Muscle layer of colon (tissue), 2 donors: Measurements from ENCODE around the gene IPMK.
"Not testable (repeated sequence)": the region's sequence is repeated elsewhere in the genome, so short reads cannot be mapped to it uniquely, and the experiment has no call there.

Experiments
- H3K27ac ChIP-seq: one replicate; pipeline ENCODE4 v1.7.0; 2013; ENCODE audit warnings: low read depth, mild to moderate bottlenecking, low read length, moderate library complexity
- H3K27me3 ChIP-seq, 2 donors: one replicate each; pipeline ENCODE4 v1.7.0; 2013; ENCODE audit warnings: low read length in 2 of 2, mild to moderate bottlenecking in 2 of 2; ENCODE audit not compliant: insufficient read depth in 2 of 2, control insufficient read depth in 1 of 2
- H3K36me3 ChIP-seq: one replicate; pipeline ENCODE4 v1.7.0; 2013; ENCODE audit warnings: mild to moderate bottlenecking, low read length; ENCODE audit not compliant: insufficient read depth
- H3K4me1 ChIP-seq: one replicate; pipeline ENCODE4 v1.7.0; 2013; ENCODE audit warnings: mild to moderate bottlenecking, low read length; ENCODE audit not compliant: insufficient read depth
- H3K4me3 ChIP-seq, 2 donors: one replicate each; pipeline ENCODE4 v1.7.0; 2013; ENCODE audit warnings: low read length in 2 of 2, low read depth in 1 of 2, mild to moderate bottlenecking in 1 of 2, moderate library complexity in 1 of 2
- H3K9ac ChIP-seq: one replicate; pipeline ENCODE4 v1.7.0; 2013; ENCODE audit warnings: low read length
- H3K9me3 ChIP-seq: one replicate; pipeline ENCODE4 v1.7.0; 2013; ENCODE audit warnings: mild to moderate bottlenecking, low read length
- donor health status: abdominal sarcoma.
- donor health status: Adenocarcinoma of cecum.

Gene IPMK

DNA sequence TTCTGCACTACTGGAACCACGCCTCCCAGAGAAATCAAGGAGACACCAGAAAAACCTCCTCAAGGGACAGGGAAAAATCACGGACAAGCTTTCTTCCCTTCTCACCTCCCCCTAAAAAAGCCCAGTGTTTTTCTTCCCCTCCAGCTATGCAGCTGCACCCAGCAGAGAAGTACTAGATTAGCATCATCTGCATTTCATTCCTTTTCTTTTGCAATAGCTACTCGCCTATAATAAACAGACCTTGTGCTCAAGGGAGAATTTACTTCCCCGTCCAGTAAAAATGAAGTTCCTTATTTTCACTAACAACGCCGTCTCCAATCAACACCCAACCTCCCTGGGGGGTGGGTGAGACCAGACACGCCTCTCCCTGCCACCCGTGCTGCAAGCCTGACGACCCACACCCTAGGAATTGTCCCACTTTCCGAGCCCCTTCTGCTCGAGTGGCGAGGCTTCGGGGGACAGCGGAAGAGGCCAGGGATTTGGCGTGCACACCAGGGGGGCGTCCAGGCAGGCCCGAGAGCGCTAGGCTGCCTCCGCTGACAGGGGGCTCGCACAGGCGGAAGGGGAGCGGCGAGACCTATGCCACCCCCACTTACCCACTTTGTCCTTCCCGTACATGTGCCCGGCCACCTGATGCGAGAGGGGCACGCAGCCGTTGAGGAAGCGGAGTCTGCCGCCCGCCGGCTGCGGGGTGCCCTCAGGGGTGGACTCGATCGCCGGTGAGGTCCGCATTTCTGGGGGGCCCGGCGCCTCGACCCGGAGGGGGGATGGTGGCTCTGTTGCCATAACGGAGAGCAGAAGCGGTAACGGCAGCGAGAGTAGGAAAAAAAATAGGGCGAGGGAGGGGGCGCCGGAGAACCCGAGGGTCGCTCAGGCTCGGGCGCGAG lies 625 bp downstream of the IPMK start:
- Histone ChIP-seq H3K9me3 (no peaks in the 10 kb centered on the region), H3K27ac (peak overlapping the region; percentile 95), H3K4me3 (peak overlapping the region; percentile 67), H3K4me1 (peaks cover 15% of the 10 kb centered on the region), H3K36me3 (no peaks in the 10 kb centered on the region), H3K27me3 (no peaks in the 10 kb centered on the region), H3K9ac (peak overlapping the region; percentile 89)

DNA sequence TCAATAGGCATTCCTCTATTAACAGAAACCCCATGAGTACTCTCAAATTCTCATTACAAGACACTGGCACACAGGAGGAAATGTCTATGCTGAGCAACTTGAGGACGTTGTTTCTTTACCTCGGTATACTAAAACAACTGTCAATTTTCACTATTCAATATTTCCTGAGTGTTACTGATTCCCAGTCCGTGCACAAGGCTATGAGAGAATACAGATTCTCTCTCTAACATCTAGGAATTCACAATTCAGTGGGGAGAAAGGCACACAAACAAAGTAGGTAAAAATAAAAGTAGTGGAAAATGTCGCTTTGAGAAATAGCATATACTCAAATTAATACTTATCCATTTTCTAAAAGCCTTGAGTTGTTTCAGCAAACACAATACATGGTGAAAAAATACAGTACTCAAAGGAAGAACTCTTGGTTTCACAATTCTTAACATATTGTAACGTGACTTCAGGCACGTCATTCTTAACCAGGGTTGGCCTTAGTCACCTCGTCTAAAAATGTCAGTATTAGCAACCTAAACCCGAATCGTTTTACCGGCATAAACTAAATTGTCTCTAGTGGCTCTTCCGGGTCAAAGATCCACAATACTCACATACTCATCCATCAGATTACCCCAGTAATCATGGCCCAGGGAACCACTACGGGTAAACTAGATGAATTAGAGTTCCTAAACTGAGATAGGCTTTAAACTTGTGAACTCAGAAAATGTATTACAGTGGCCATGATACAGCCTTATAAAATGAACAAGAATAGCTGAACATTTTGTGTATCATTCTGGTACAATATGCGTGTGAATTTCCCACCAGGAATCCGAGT lies 1.5 kb downstream of the IPMK start:
- H3K27ac ChIP-seq = peak overlapping the region; percentile 95
- no peaks in the 10 kb centered on the region for H3K27me3 ChIP-seq
- H3K9me3 ChIP-seq = no peaks in the 10 kb centered on the region
- H3K9ac ChIP-seq = peak overlapping the region; percentile 89
- peaks cover 15% of the 10 kb centered on the region for H3K4me1 ChIP-seq
- no peaks in the 10 kb centered on the region for H3K36me3 ChIP-seq
- peak overlapping the region; percentile 67 for H3K4me3 ChIP-seq

DNA sequence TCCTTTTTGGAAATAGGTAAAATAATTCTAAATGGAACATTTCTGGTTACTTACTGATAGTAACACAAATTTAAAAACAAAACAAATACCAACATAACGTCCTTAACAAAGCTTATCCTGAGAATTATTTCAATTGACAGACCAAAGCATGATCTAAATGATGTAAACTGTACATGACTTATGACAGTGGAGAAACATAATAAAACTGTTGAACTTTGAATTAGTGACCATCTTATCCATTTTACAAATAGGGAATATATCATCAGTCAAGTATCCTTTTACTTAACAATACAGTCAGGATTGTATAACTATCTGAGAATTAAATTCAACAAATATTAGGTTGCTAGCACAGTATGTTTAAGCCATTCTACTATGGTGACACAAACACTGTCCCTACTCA lies 2.4 kb downstream of the IPMK start:
- peak overlapping the region; percentile 14 for H3K27ac ChIP-seq
- H3K9ac ChIP-seq = no peak overlapping the region
- no peak overlapping the region for H3K4me3 ChIP-seq
- no peaks in the 10 kb centered on the region for H3K27me3 ChIP-seq
- H3K4me1 ChIP-seq = peaks cover 11% of the 10 kb centered on the region
- no peaks in the 10 kb centered on the region for H3K36me3 ChIP-seq
- no peaks in the 10 kb centered on the region for H3K9me3 ChIP-seq

DNA sequence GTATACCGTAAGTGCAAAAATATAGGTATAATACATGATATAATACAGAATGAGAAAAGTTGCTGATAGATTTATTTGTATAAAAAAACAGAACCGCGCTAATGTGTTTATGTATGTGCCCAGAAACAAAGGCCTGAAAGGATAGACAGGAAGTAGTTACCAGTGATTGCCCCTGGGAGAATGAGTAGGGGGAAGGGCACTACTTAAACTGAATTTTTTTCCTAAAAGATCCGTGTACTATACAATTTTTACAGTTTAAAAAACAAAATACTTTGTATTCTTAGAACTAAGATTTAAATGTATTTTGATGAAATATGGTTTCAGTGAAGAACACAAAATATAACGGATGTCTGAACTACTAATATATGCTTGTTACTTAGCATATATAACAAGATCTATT lies 2.9 kb downstream of the IPMK start:
- H3K4me3 ChIP-seq = no peak overlapping the region
- no peaks in the 10 kb centered on the region for H3K9me3 ChIP-seq
- H3K27ac ChIP-seq = no peak overlapping the region
- no peaks in the 10 kb centered on the region for H3K27me3 ChIP-seq
- peaks cover 7% of the 10 kb centered on the region for H3K4me1 ChIP-seq
- no peak overlapping the region for H3K9ac ChIP-seq
- no peaks in the 10 kb centered on the region for H3K36me3 ChIP-seq

DNA sequence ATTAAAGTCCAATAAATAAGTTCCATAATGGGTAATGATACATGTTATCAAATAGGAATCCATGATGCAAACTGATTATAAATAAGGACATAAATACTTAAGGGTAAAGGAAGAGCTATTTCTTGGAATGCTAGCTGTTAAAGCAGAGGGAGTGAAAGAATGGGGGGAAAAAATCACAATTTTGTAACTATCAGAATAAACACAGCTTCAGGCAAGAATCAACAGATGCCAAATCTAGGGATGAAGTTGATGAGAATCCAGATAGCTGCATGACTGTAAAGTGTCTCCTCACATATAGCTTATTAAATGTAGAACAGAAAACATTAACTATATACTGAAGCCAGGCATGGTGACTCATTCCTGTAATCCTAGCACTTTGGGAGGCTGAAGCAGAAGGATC lies 4.9 kb downstream of the IPMK start:
- Histone ChIP-seq H3K4me1 (peaks cover 7% of the 10 kb centered on the region), H3K27ac (no peak overlapping the region), H3K27me3 (no peaks in the 10 kb centered on the region)

DNA sequence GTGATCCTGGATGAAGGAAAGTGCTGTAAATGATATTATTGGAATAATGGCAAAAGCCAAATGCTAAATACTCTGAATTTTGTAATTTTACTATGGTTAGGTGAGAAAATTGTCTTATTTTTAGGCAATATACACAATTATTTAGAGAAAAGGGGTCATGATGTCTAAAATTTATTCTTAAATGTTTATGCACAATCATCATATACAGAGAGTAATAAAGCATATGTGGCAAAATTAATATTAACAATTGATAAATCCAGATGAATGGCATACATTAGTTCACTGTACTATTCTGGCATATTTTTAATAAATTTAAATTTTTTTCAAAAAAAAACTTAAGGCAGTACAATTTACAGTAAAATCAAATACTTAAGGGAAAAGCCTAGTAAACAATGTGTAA lies 7.4 kb downstream of the IPMK start:
- H3K27ac ChIP-seq = no peak overlapping the region
- no peak overlapping the region for H3K9ac ChIP-seq
- H3K36me3 ChIP-seq = no peaks in the 10 kb centered on the region
- H3K27me3 ChIP-seq = no peaks in the 10 kb centered on the region
- no peaks in the 10 kb centered on the region for H3K9me3 ChIP-seq
- peaks cover 2% of the 10 kb centered on the region for H3K4me1 ChIP-seq
- H3K4me3 ChIP-seq = no peak overlapping the region

More for the DNA sequence above, 4.9 kb downstream of the IPMK start:
- H3K9me3 ChIP-seq = no peaks in the 10 kb centered on the region
- no peak overlapping the region for H3K9ac ChIP-seq
- H3K4me3 ChIP-seq = no peak overlapping the region
- no peaks in the 10 kb centered on the region for H3K36me3 ChIP-seq

DNA sequence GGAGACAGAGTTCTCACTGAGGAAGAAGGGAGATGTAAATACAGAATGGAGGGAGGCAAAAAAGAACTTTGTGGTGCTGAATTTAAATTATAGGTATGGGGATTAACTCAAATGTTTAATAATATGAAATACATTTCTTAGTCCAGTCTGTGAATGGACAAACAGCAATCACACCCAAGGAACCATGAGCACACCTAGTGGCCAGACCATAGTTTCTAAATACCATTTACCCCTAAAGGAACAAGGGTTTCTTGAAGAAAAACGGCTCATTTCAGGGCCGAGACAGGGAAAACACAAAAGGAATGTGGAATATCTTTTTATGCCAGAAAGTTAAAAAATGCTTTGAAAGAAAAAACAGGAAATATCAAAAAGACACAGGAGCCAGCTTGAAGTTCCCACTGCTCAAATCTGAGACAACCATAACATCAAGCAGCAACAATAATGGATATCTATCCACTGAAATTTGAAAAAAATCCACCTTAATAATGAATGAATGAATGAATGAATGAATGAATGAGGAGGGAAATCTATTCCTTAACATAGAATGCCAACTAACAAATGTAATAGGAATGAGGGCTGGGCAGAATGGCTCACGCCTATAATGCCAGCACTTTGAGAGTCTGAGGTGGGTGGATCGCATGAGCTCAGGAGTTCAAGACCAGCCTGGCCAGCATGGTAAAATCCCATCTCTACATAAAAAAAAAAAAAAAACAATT lies 8.6 kb downstream of the IPMK start:
- no peaks in the 10 kb centered on the region for H3K36me3 ChIP-seq
- no peaks in the 10 kb centered on the region for H3K9me3 ChIP-seq
- H3K27ac ChIP-seq = no peak overlapping the region
- H3K4me1 ChIP-seq = no peaks in the 10 kb centered on the region
- no peaks in the 10 kb centered on the region for H3K27me3 ChIP-seq
- H3K9ac ChIP-seq = no peak overlapping the region
- no peak overlapping the region for H3K4me3 ChIP-seq

DNA sequence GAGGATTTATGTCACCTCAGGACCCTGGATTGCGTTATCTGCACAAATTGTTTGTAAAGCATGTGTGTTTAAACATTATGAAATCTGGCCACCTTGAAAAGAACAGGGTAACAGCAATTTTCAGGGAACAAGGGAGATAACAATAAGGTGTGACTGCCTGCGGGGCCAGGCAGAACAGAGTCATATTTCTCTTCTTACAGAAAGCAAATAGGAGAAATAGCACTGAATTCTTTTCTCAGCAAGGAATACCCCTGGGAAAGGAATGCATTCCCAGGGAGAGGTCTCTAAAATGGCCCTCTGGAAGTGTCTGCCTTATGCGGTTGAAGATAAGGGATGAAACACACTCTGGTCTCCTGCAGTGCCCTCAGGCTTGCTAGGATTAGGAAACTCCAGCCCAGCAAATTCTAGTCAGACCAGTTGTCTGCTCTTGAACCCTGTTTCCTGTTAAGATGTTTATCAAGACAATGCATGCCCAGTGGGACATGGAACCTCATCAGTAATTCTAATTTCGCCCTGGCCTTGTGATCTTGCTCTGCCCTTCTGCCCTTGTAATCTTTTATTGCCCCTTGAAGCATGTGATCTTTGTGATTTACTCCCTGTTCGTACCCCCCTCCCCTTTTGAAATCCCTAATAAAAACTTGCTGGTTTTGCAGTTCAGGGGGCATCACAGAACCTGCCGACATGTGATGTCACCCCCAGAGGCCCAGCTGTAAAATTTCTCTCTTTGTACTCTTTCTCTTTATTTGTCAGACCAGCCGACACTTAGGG lies 11.5 kb downstream of the IPMK start:
- H3K36me3 ChIP-seq = not testable (repeated sequence)

DNA sequence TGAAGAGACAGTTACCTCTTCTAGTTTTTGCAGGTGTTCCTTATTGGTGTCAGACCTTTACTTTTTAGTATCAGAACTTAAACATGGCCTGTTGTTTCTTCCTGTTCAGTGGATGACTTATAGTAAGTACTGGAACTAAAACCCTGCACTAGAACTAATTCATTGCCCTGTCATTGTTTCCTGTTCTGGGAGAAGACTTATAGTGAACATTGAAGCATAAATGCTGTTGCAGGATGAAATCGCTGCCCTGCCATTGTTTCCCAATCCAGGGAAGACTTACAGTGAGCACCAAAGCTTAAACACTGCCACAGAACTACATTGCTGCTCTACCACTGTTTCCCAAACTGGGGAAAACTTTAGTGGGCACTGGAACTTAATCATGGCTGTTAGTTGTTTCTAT lies 13.1 kb downstream of the IPMK start:
- H3K36me3 ChIP-seq = no peaks in the 10 kb centered on the region
- no peak overlapping the region for H3K4me3 ChIP-seq
- no peaks in the 10 kb centered on the region for H3K27me3 ChIP-seq
- H3K9me3 ChIP-seq = no peaks in the 10 kb centered on the region
- no peaks in the 10 kb centered on the region for H3K4me1 ChIP-seq
- H3K27ac ChIP-seq = no peak overlapping the region
- H3K9ac ChIP-seq = no peak overlapping the region

More for the DNA sequence above, 11.5 kb downstream of the IPMK start:
- not testable (repeated sequence) for H3K4me1 ChIP-seq, H3K9me3 ChIP-seq, H3K27ac ChIP-seq, H3K9ac ChIP-seq, H3K4me3 ChIP-seq, H3K27me3 ChIP-seq

DNA sequence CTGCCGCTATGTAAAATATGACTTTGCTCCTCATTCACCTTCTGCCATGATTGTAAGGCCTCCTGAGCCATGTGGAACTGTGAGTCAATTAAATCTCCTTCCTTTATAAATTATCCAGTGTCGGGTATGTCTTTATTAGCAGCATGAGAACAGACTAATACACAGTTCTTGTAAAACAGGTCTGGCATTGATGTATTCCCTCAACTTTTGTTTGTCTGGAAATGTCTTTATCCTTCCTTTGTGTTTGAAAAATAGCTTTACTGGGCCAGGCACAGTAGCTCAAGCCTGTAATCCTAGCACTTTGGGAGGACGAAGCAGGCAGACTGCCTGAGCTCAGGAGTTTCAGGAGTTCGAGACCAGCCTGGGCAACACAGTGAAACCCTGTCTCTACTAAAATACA lies 14.5 kb downstream of the IPMK start:
- Histone ChIP-seq H3K36me3 (no peaks in the 10 kb centered on the region), H3K9ac (no peak overlapping the region), H3K9me3 (no peaks in the 10 kb centered on the region), H3K27ac (no peak overlapping the region), H3K4me3 (no peak overlapping the region), H3K27me3 (no peaks in the 10 kb centered on the region), H3K4me1 (no peaks in the 10 kb centered on the region)

DNA sequence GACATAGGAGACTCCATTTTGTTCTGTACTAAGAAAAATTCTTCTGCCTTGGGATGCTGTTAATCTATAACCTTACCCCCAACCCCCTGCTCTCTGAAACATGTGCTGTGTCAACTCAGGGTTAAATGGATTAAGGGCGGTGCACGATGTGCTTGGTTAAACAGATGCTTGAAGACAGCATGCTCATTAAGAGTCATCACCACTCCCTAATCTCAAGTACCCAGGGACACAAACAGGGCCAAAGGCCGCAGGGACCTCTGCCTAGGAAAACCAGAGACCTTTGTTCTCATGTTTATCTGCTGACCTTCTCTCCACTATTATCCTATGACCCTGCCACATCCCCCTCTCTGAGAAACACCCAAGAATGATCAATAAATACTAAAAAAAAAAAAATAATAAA lies 23.0 kb downstream of the IPMK start:
- H3K36me3 ChIP-seq, H3K27me3 ChIP-seq, H3K9ac ChIP-seq, H3K4me1 ChIP-seq, H3K4me3 ChIP-seq, H3K9me3 ChIP-seq, H3K27ac ChIP-seq: not testable (repeated sequence)
